Measurements from ENCODE around the gene KLRD1.

- TF ChIP-seq POLR2A (IDR thresholded peaks at IDR 0.05) = no peak
- TF ChIP-seq CTCF (IDR thresholded peaks at IDR 0.05) = no peak
These were observed 34.3 kb downstream of the KLRD1 start for GRCh38 chr12:10341892-10342509.
